Mesodermal cell (in vitro differentiated cells): ENCODE data around the gene UTP14A. TPM values are rescaled to one million over a fixed set of nuclear protein-coding genes. Genes with fewer than 3 reads are reported as not detected.
"Not testable (repeated sequence)": the region's sequence is repeated elsewhere in the genome, so short reads cannot be mapped to it uniquely, and the experiment has no call there.

ENCODE experiments used
- H3K27ac ChIP-seq: 2 replicates; pipeline ENCODE4 v1.7.0; 2013; ENCODE audit warnings: mild to moderate bottlenecking, low read depth, low read length, moderate library complexity; ENCODE audit not compliant: severe bottlenecking
- H3K36me3 ChIP-seq: 2 replicates; pipeline ENCODE4 v1.7.1; 2013; ENCODE audit warnings: mild to moderate bottlenecking, low read length, moderate library complexity; ENCODE audit not compliant: control insufficient read depth, insufficient read depth
- H3K4me1 ChIP-seq: one replicate; pipeline ENCODE4 v1.7.1; 2013; ENCODE audit warnings: mild to moderate bottlenecking, low read length; ENCODE audit not compliant: insufficient read depth, control insufficient read depth, poor library complexity, severe bottlenecking
- H3K4me3 ChIP-seq: 2 replicates; pipeline ENCODE4 v1.7.0; 2013; ENCODE audit warnings: low read length, control low read depth, mild to moderate bottlenecking; ENCODE audit not compliant: insufficient read depth, poor library complexity, severe bottlenecking; ENCODE audit errors: extremely low read depth
- H3K9me3 ChIP-seq: 2 replicates; pipeline ENCODE4 v1.7.1; 2013; ENCODE audit warnings: mild to moderate bottlenecking, low read length, moderate library complexity; ENCODE audit not compliant: control insufficient read depth
- WGBS, 2 experiments: methylation state at CpG; one replicate each; pipeline ENCODE4 v1.1.5; 2013; ENCODE audit warnings: missing lambda C conversion rate in 2 of 2; ENCODE audit not compliant: insufficient coverage in 2 of 2; 5-methylcytosine and 5-hydroxymethylcytosine counted together
- polyA plus RNA-seq, 2 experiments: library from polyadenylated mRNA; stranded (reverse); fragments of 50-300 nt; gene quantifications; one replicate each; pipeline ENCODE4 v1.2.3, GENCODE V29; 2013

UTP14A gene
- 7.3 TPM for polyA plus RNA-seq (2013, experiment 1 of 2)
- polyA plus RNA-seq (2013, experiment 2 of 2), result 8.9 TPM

DNA sequence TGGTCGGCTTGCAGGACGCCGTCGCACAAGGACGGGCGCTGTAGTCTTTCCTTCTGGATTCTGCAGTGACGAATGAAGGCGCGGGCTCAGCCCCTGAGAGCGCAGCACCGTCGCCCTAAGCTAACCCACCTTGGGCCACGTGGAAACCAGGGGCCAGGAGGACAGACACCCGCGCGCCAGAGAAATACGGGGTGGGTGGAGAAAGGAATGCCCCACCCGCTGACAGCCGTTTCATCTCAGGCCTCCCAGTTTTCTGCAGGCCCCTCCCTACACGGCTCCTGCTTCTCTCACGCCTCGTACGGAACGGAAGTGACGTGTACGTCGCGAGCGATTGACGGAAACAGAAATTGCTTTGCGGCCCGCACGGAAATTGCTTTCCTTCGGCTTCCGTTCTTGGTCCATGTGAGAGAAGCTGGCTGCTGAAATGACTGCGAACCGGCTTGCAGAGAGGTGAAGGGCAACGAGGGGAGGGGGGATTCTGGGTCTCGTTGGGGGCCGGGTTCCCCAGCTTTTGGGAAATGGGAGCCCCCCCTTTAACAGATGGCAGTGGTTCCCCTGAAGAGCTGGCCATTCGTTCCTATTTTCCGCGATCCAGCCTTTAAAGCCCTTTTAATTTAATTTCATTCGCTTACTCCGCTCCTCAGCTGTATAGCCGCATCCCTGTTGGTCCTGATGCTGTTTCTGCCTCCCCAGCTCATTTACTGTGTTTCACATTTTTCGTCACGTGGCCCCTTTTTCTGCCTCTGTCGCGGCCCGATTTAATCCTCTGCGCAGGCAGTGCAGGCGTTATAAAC lies at the start of gene UTP14A:
Gene UTP14A (plus strand): TSS at position 378 of the 794 bp plus-strand sequence. CDS start 47 bp downstream, at position 425.
- peaks cover 31% of the 10 kb centered on the region for H3K36me3 ChIP-seq
- peak within 1 kb of the TSS; percentile 88 for H3K27ac ChIP-seq
- 0 to 1% methylated on average over 8 to 16 of the region's 53 CpGs for WGBS, 2 experiments

DNA sequence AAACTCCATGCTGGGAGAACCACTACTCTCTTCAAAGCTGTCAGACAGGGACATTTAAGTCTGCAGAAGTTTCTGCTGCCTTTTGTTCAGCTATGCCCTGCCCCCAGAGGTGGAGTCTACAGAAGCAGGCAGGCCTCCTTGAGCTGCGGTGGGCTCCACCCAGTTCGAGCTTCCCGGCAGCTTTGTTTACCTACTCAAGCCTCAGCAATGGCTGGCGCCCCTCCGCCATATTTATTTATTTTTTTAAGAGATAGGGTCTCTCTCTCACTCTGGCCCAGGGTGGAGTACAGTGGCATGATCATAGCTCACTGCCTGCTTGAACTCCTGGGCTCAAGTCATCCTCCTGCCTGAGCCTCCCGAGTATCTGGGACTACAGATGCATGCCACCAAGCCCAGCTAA lies 46.8 kb upstream of the UTP14A start:
- H3K4me1 ChIP-seq, H3K4me3 ChIP-seq, H3K9me3 ChIP-seq, H3K36me3 ChIP-seq, H3K27ac ChIP-seq: not testable (repeated sequence)
- WGBS, 2 experiments, result 100% methylated on average over 1 of the region's 6 CpGs; no CpG with 5 or more reads in 1 of the 2 experiments

More for the DNA sequence above, at the start of gene UTP14A:
- Histone ChIP-seq H3K9me3 (no peaks in the 10 kb centered on the region), H3K4me1 (peaks cover 4% of the 10 kb centered on the region), H3K4me3 (peak within 1 kb of the TSS; percentile 65)

- no CpG with 5 or more reads among the region's 3 CpGs for WGBS, 2 experiments
- H3K9me3 ChIP-seq, H3K36me3 ChIP-seq: not testable (repeated sequence)
Observed at GRCh38 chrX:129866321-129866720, 39.6 kb upstream of the UTP14A start.

GRCh38 chrX:129872524-129872923 lies 33.4 kb upstream of the UTP14A start:
- Histone ChIP-seq H3K27ac (no peak overlapping the region), H3K4me1 (peaks cover 4% of the 10 kb centered on the region), H3K36me3 (no peaks in the 10 kb centered on the region), H3K4me3 (no peak overlapping the region), H3K9me3 (no peaks in the 10 kb centered on the region)
- 67 to 80% methylated on average over 1 of the region's 2 CpGs for WGBS, 2 experiments

More at GRCh38 chrX:129866321-129866720, 39.6 kb upstream of the UTP14A start:
- not testable (repeated sequence) for H3K27ac ChIP-seq, H3K4me3 ChIP-seq, H3K4me1 ChIP-seq

DNA sequence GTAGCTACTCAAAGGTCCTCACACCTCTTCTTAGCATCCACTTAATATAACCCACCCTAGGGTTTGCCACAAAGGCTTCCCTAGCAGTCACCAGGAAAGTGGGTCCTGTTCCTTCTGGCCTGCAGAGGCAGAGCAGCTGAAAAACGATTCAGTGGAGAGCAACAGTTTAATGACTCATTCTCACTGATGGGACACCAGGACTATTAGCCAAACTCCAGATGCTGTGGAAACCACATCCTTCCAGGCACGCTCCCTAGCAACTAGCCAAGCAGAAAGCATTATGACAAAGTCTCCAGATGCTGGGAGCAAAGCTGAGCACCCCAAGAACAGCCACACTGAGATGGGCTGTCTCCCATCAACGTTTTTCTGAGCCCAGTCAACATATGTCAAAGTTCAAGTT lies 30.3 kb upstream of the UTP14A start:
- no peak overlapping the region for H3K27ac ChIP-seq
- peaks cover 5% of the 10 kb centered on the region for H3K4me1 ChIP-seq
- no peak overlapping the region for H3K4me3 ChIP-seq
- no peaks in the 10 kb centered on the region for H3K36me3 ChIP-seq
- H3K9me3 ChIP-seq, result no peaks in the 10 kb centered on the region
- WGBS, 2 experiments, result 73 to 93% methylated on average over 2 of the region's 3 CpGs

DNA sequence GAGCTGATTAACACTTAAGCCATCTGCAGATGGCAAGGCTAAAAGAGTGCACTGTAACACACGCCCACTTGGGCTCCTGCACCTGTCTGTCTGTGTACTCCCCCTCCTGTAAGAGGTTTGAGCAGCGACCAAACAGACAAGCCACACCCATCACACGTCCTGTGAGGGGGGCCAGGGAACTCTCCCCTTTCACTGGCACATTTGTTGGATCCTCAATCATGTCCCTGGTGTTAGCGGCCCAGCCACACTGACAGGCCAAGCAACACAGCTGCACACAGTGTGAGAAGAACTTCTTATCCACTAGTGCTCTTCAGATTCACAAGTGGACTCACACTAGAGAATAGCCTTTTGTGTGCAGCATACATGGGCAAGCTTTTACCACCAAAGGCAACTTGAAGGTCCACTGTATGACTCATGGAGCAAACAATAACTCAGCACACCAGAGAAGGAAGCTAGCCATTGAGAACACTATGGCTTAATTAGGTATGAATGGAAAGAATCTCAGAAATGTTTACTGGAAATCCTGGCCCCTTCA lies 29.1 kb upstream of the UTP14A start:
- Histone ChIP-seq H3K27ac (no peak overlapping the region), H3K4me3 (no peak overlapping the region)
- WGBS, 2 experiments, result 53 to 74% methylated on average over 2 to 3 of the region's 4 CpGs

GRCh38 chrX:129877401-129877800 lies 28.6 kb upstream of the UTP14A start:
- H3K27ac ChIP-seq, result peak overlapping the region; percentile 57
- 100% methylated on average over 1 of the region's 5 CpGs; no CpG with 5 or more reads in 1 of the 2 experiments for WGBS, 2 experiments
- peaks cover 5% of the 10 kb centered on the region for H3K4me1 ChIP-seq
- H3K36me3 ChIP-seq, result no peaks in the 10 kb centered on the region
- no peaks in the 10 kb centered on the region for H3K9me3 ChIP-seq
- no peak overlapping the region for H3K4me3 ChIP-seq

More for the DNA sequence above, 29.1 kb upstream of the UTP14A start:
- peaks cover 5% of the 10 kb centered on the region for H3K4me1 ChIP-seq
- no peaks in the 10 kb centered on the region for H3K9me3 ChIP-seq
- no peaks in the 10 kb centered on the region for H3K36me3 ChIP-seq

- no peaks in the 10 kb centered on the region for H3K4me1 ChIP-seq
- H3K36me3 ChIP-seq, result no peaks in the 10 kb centered on the region
- H3K4me3 ChIP-seq, result no peak overlapping the region
- no peaks in the 10 kb centered on the region for H3K9me3 ChIP-seq
- 87% methylated on average over 5 of the region's 6 CpGs; no CpG with 5 or more reads in 1 of the 2 experiments for WGBS, 2 experiments
- H3K27ac ChIP-seq, result no peak overlapping the region
Observed at GRCh38 chrX:129900054-129900453, 5.9 kb upstream of the UTP14A start.

- Histone ChIP-seq H3K36me3 (peaks cover 54% of the 10 kb centered on the region), H3K4me3 (no peak overlapping the region), H3K9me3 (no peaks in the 10 kb centered on the region), H3K4me1 (peaks cover 4% of the 10 kb centered on the region), H3K27ac (no peak overlapping the region)
- WGBS, 2 experiments, result no CpG with 5 or more reads among the region's 2 CpGs
Observed at GRCh38 chrX:129908636-129909035, 2.7 kb downstream of the UTP14A start.

DNA sequence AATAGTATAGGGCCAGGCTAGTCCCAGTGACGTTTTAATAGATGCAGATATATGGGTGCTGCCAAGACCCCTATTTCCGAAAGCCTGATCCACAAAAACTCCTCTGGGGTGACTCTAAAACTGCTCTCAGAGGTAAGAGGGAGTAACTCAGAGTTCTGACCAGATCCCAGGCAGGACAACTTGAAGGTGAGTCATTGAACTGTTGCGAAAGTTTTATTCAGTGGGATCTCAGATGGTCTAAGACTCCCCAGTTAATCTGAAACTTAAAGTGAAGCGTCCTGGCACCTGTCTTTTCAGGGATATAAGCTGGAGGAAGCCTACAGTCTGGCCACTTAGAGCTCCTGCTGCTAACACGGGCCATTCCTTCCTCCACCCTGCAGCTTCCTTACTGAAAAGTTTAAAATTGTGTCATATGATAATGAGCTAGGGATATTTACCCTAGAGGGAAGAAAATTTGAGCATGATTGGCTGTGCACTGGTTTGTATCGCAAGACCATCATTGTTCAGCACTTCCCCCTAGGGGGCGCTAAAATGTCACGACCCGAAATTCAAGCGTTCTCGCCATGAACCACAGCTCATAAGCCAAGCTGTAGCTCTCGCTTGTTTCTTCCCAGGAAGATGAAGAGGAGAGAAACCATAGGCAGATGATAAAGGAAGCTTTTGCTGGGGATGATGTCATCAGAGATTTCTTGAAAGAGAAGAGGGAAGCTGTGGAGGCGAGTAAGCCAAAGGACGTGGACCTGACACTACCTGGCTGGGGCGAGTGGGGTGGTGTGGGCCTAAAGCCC lies 19.5 kb downstream of the UTP14A start:
- H3K4me3 ChIP-seq, result no peak overlapping the region
- no peak overlapping the region for H3K27ac ChIP-seq
- no peaks in the 10 kb centered on the region for H3K4me1 ChIP-seq
- no peaks in the 10 kb centered on the region for H3K9me3 ChIP-seq
- H3K36me3 ChIP-seq, result peaks cover 41% of the 10 kb centered on the region
- 80% methylated on average over 1 of the region's 15 CpGs; no CpG with 5 or more reads in 1 of the 2 experiments for WGBS, 2 experiments
